Left lung (tissue), 10 donors: ENCODE data around the gene RNU7-1. TPM values are rescaled to one million over a fixed set of nuclear protein-coding genes. Genes with fewer than 3 reads are reported as not detected.

Source experiments
- ATAC-seq: fragments of 200-7000 bp; cut with Tn5 transposase; one replicate; pipeline ENCODE4 v1.9.1; 2020; ENCODE audit warnings: moderate library complexity
- DNase-seq, 4 donors: peaks; one replicate each; pipeline ENCODE4 v3.0.0-alpha.2; 2013 to 2020
- H3K27ac ChIP-seq, 2 donors: fragments of 200-600 bp; sonication (generic) in 1 of 2; one replicate each; pipeline versions ENCODE4 v1.5.0 to v1.8.0; 2020 to 2021
- H3K27me3 ChIP-seq, 2 donors: fragments of 200-600 bp; sonication (generic) in 1 of 2; one replicate each; pipeline versions ENCODE4 v1.5.0 to v1.8.0; 2020 to 2021
- H3K36me3 ChIP-seq, 2 donors: fragments of 200-600 bp; sonication (generic) in 1 of 2; one replicate each; pipeline versions ENCODE4 v1.5.0 to v1.8.0; 2020 to 2021
- H3K4me1 ChIP-seq, 2 donors: fragments of 200-600 bp; one replicate each; pipeline ENCODE4 v1.8.0; 2021
- H3K4me3 ChIP-seq, 2 donors: fragments of 200-600 bp; sonication (generic) in 1 of 2; one replicate each; pipeline versions ENCODE4 v1.5.0 to v1.8.0; 2020 to 2021; ENCODE audit warnings: mild to moderate bottlenecking in 1 of 2
- H3K9me3 ChIP-seq, 2 donors: fragments of 200-600 bp; sonication (generic) in 1 of 2; one replicate each; pipeline versions ENCODE4 v1.5.0 to v1.8.0; 2020 to 2021
- intact Hi-C, 2 donors: fragments of 100-400 bp; cut with DNase I; formaldehyde crosslinking; loops; one replicate each; pipeline versions ENCODE4 v1.11.2 to v1.14.2; 2022
- polyA plus RNA-seq, 6 donors: library from polyadenylated mRNA; unstranded; fragments of 120-200 nt; gene quantifications; one replicate each; pipeline ENCODE4 v1.2.1, GENCODE V29; 2013; ENCODE audit not compliant: insufficient read length in 6 of 6
- total RNA-seq, 2 donors: library from RNA; stranded (reverse); fragmentation: NEBNext Ultra II Directional; extraction: Animal tissue kit (Norgen Biotek cat#: 25700); gene quantifications; one replicate each; pipeline ENCODE4 v1.2.1, GENCODE V29; 2021
- TF ChIP-seq, protein P1 (sequence below), 2 donors: fragments of 200-600 bp; sonication (generic) in 1 of 2; IDR thresholded peaks; one replicate each; pipeline versions ENCODE4 v1.5.0 to v1.8.0; 2021; ENCODE audit warnings: antibody characterized with exemption in 2 of 2
- donor health status: DM: no; HTN: yes; CAD: no.
- donor health status: DM: no; HTN: no; CAD: no.

The RNU7-1 gene
- total and polyA plus RNA-seq, 8 donors, result 7.9 to 9.7 TPM; not detected in 6

DNA sequence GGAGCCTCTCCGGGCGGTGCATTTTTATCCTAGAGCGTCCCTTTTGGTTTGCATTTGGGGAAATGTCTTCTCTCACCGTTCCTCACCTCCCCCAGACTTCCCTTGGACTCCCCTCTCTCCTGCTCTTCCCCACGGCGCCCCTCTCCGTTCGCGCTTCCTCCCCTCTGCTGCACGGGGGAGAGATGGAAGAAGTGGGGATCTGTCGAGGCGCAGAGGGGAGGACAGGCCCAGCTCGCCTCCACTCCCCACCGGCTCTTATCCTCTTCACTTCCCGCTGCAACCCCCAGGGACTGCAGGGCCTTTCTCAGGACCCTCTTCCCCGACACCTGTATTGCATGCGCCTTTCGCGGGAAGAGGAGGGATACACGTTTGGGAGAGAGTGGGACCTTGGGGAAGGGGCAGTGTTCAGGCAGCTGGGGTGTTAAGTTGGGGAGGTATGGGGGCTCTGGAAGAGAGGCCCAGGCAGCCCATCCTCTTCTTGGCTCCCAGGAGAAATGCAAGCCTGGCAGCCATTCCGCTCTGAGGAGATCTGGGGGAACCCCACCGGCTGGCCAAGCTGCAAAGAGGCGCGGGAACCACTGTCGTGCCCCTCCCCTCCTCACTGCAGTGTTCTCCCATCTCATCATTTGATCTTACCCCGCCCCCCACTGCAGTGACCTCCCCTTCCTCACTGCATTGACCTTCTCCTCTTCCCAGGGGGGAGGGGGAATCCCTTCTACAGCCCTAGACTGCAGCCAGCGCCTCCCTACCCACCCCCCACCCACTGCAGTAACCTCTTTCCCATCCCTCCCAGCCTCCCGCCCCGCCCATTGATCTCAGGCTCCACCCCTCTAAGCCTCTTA, 28.4 kb upstream of the RNU7-1 start:
- peaks cover 0 to 40% of the 10 kb centered on the region in 2 donors for H3K27me3 ChIP-seq
- H3K27ac ChIP-seq, result peak overlapping the region; percentile 61 to 66
- DNase-seq (peak in 1 of 4 donors; percentile 33), ATAC-seq (peak; percentile 22)
- intact Hi-C loops, result no loop called here
- no peaks in the 10 kb centered on the region for H3K9me3 ChIP-seq
- peak overlapping the region; percentile 44 to 58 for H3K4me3 ChIP-seq
- H3K4me1 ChIP-seq, result peaks cover 0 to 24% of the 10 kb centered on the region in 2 donors
- peaks cover 0 to 12% of the 10 kb centered on the region in 2 donors for H3K36me3 ChIP-seq
- TF ChIP-seq, protein P1, sequence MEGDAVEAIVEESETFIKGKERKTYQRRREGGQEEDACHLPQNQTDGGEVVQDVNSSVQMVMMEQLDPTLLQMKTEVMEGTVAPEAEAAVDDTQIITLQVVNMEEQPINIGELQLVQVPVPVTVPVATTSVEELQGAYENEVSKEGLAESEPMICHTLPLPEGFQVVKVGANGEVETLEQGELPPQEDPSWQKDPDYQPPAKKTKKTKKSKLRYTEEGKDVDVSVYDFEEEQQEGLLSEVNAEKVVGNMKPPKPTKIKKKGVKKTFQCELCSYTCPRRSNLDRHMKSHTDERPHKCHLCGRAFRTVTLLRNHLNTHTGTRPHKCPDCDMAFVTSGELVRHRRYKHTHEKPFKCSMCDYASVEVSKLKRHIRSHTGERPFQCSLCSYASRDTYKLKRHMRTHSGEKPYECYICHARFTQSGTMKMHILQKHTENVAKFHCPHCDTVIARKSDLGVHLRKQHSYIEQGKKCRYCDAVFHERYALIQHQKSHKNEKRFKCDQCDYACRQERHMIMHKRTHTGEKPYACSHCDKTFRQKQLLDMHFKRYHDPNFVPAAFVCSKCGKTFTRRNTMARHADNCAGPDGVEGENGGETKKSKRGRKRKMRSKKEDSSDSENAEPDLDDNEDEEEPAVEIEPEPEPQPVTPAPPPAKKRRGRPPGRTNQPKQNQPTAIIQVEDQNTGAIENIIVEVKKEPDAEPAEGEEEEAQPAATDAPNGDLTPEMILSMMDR (IDR thresholded peaks at IDR 0.05), result no peak

DNA sequence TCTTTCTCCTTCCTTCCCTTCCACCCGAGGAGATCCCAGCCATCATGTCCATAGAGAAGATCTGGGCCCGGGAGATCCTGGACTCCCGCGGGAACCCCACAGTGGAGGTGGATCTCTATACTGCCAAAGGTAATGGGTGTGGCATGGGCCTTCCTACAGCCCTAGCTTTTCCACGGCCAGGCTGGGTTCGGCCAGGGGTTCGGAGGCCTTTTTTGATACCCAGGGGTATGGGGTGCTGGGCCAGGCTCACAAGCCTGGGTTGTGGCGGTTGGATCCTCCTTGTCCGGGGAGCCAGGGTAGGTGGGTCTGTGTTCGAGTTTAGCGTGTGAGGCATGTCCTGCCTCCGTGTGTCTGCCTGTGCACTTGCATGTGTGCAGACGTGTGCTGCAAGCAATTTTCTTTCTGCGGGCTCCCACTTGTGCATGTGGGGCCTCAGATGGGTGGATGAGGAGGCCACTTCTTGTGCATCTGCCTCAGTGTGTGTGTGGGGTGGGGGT, 27.8 kb upstream of the RNU7-1 start:
- DNase-seq, result peak in 1 of 4 donors; percentile 32
- ATAC-seq, result no peak
- Histone ChIP-seq H3K27me3 (peaks cover 0 to 40% of the 10 kb centered on the region in 2 donors), H3K4me3 (no peak overlapping the region), H3K27ac (no peak overlapping the region), H3K4me1 (peaks cover 0 to 24% of the 10 kb centered on the region in 2 donors), H3K9me3 (no peaks in the 10 kb centered on the region), H3K36me3 (peaks cover 0 to 16% of the 10 kb centered on the region in 2 donors)
- TF ChIP-seq, protein P1 (IDR thresholded peaks at IDR 0.05), result no peak
- intact Hi-C loops, result no loop called here

DNA sequence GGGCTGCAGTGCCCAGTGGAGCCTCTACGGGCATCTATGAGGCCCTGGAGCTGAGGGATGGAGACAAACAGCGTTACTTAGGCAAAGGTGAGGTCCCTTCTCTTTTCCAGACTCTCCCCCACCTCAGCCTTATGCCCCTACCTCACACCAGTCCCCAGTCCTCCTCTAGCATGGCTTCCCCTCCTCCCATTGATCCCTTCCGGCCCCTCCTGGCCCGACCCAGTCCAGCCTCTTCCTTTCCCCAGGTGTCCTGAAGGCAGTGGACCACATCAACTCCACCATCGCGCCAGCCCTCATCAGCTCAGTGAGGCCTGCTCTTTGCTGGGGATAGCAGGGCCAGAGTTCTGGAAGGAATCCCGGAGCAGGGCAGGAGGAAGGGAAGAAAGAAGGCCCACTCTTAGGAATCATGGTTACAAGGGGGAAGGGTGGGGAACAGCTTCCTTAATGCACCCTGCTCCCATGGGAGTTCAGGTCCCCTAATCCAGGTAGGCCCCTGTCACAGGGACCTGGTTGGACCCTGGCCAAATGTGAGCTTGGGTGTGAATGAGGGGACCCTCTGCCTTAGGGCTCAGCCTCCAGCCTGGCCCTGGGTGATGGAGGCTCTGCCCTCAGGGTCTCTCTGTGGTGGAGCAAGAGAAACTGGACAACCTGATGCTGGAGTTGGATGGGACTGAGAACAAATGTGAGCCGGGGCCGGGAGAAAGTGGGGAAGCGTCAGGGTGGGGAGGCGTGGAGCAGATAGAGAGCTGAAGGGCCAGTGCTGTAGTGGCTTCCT, 27.0 kb upstream of the RNU7-1 start:
- Histone ChIP-seq H3K9me3 (no peaks in the 10 kb centered on the region), H3K27ac (no peak overlapping the region), H3K4me3 (no peak overlapping the region), H3K36me3 (peaks cover 0 to 17% of the 10 kb centered on the region in 2 donors), H3K4me1 (peaks cover 0 to 24% of the 10 kb centered on the region in 2 donors), H3K27me3 (peaks cover 0 to 40% of the 10 kb centered on the region in 2 donors)
- DNase-seq (peak in 1 of 4 donors; percentile 28), ATAC-seq (no peak)
- intact Hi-C loops, result no loop called here
- TF ChIP-seq, protein P1 (IDR thresholded peaks at IDR 0.05), result no peak

DNA sequence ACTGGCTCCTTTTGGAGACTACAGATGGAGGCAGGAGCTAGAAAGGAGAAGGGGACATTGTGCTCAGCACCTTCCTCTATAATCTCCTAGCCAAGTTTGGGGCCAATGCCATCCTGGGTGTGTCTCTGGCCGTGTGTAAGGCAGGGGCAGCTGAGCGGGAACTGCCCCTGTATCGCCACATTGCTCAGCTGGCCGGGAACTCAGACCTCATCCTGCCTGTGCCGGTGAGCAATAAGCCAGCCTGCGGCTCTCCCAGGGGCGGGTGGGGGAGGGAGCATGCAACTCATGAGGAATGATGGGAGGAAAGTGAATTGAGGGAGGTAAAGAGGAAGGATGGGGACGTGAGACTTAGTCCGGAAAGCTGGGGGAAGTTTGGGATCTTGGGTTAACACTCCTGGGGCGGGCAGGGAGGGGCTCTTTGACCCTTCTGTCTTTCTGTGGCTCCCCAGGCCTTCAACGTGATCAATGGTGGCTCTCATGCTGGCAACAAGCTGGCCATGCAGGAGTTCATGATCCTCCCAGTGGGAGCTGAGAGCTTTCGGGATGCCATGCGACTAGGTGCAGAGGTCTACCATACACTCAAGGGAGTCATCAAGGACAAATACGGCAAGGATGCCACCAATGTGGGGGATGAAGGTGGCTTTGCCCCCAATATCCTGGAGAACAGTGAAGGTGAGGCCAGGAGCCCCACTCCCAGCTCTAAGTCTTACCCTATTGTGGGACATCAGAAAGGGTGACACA, 26.0 kb upstream of the RNU7-1 start:
- ATAC-seq (no peak), DNase-seq (peak in 1 of 4 donors; percentile 16)
- Histone ChIP-seq H3K36me3 (peaks cover 0 to 18% of the 10 kb centered on the region in 2 donors), H3K27ac (no peak overlapping the region), H3K4me3 (no peak overlapping the region), H3K4me1 (peaks cover 0 to 29% of the 10 kb centered on the region in 2 donors), H3K9me3 (no peaks in the 10 kb centered on the region), H3K27me3 (peaks cover 0 to 33% of the 10 kb centered on the region in 2 donors)
- TF ChIP-seq, protein P1 (IDR thresholded peaks at IDR 0.05), result no peak
- intact Hi-C loops, result no loop called here
